Measurements from ENCODE around the gene FOXP1.
A peak's percentile ranks its signal among the peaks of the same experiment; 100 is the strongest.

FOXP1 gene

DNA sequence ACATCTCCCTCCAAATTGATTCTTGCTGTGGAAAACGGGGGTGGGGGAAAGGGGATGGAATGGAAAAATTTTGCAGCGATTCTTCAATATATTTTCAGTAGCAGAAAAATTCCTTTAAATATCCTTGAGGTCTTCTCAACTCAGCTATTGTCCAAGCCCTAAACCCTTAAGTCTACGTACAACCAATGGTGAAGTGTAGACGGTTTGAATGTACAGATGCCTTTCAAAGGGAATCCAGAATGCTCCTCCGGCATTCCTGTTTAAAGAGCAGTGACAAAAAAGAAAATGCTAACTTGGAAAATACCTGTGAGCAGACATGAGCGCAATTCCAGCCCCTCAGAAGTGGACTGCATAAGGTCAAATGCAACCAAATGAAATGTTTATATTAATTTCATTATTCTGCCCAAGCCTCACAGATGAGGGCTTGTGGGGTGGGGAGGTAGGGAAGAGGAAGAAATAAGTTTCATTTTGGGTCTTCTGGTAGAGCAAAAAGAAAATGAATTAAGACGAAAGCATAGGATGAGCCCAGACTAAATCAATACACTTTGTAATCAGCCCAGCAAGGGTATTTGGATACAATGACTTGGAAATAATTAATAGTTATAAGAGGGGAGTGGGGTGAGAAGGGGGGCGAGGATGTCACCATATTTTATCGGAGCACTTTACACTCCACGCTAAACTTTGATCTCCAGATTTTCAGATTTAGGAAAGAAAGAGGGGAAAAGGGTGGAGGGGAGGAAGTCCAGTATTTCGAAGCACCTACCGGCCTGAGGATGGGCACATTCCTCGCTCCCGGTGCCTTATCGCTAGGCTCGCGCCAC is 2.7 kb downstream of the FOXP1 start:
- peaks cover 29% of the 10 kb centered on the region for H3K4me1 ChIP-seq (ENCODE audit: control insufficient read depth, insufficient read depth, low read length, unreplicated experiment)

DNA sequence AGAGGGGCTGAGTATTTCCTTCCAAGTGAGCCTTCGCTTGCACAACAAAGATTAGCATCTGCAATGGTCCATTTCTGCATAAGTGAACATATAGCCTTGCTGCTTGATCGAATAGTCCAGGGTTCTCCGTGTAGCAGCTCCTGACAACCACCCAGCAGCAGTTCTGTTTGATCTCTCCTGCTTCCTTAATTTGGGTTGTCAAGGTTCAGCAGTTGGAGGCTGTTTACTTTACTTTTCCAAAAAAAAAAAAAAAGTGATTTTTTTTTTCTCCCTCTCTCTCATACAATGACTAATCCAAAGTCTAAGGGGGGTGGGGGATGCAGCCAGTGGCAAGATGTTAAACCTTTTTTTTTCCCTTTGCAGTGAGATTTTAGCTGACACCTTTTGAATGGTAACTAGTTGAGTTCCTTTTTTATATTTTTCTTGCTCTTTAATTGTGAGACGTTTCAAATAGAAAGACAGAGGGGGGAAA is 3.6 kb downstream of the FOXP1 start:
- Histone ChIP-seq H3K79me2 (ENCODE audit: control insufficient read depth, insufficient read depth, low read length, unreplicated experiment) (peaks cover 53% of the 10 kb centered on the region), H3K27me3 (ENCODE audit: insufficient read depth, low read length) (no peaks in the 10 kb centered on the region), H3K27ac (ENCODE audit: low read depth, low read length) (no peak overlapping the region), H3K36me3 (ENCODE audit: insufficient read depth, low read length) (no peaks in the 10 kb centered on the region), H3K4me1 (ENCODE audit: control insufficient read depth, insufficient read depth, low read length, unreplicated experiment) (peaks cover 20% of the 10 kb centered on the region), H3K4me3 (ENCODE audit: low read depth, low read length) (peak overlapping the region; percentile 88), H2AFZ (ENCODE audit: low read length, unreplicated experiment) (no peak overlapping the region)

More for the DNA sequence above, 2.7 kb downstream of the FOXP1 start:
- Histone ChIP-seq H3K79me2 (ENCODE audit: control insufficient read depth, insufficient read depth, low read length, unreplicated experiment) (peaks cover 49% of the 10 kb centered on the region), H3K4me3 (ENCODE audit: low read depth, low read length) (peak overlapping the region; percentile 88), H2AFZ (ENCODE audit: low read length, unreplicated experiment) (peak overlapping the region; percentile 82), H3K27ac (ENCODE audit: low read depth, low read length) (peak overlapping the region; percentile 9; the same call in 1 of the 2 replicates), H3K36me3 (ENCODE audit: insufficient read depth, low read length) (no peaks in the 10 kb centered on the region), H3K27me3 (ENCODE audit: insufficient read depth, low read length) (no peaks in the 10 kb centered on the region)

DNA sequence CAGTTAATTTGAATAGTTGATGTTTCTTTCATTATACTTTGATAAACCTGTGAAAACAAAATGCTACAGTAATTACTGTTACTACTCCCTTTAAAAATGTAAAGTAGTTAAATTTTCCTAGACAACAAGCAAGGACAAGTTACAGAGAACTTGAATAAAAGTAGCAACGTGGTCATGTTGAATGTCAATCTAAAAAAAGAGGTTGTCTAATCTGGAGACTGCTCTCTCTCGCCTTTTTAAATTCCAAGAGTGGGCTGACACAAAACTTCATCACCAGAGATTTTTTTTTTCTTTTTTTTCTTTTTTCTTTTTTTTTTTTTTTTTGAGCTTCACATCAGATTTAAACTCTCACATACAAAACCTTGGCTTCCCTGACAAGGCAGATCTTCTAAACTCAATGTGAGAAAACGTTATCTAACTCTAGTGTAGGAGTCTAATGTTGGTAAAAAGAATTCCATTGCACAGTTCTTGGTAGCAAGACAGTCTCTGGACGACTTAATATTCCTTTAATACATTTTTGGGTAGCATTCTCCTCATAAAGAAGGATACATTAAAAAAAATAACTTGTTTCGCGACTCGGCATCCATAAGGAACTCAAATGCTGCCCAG is 4.1 kb downstream of the FOXP1 start:
- no peaks in the 10 kb centered on the region for H3K36me3 ChIP-seq (ENCODE audit: insufficient read depth, low read length)
- peaks cover 20% of the 10 kb centered on the region for H3K4me1 ChIP-seq (ENCODE audit: control insufficient read depth, insufficient read depth, low read length, unreplicated experiment)
- peaks cover 53% of the 10 kb centered on the region for H3K79me2 ChIP-seq (ENCODE audit: control insufficient read depth, insufficient read depth, low read length, unreplicated experiment)
- no peak overlapping the region for H3K27ac ChIP-seq (ENCODE audit: low read depth, low read length)
- H2AFZ ChIP-seq (ENCODE audit: low read length, unreplicated experiment), result peak overlapping the region; percentile 55
- H3K4me3 ChIP-seq (ENCODE audit: low read depth, low read length), result peak overlapping the region; percentile 37
- H3K27me3 ChIP-seq (ENCODE audit: insufficient read depth, low read length), result no peaks in the 10 kb centered on the region

DNA sequence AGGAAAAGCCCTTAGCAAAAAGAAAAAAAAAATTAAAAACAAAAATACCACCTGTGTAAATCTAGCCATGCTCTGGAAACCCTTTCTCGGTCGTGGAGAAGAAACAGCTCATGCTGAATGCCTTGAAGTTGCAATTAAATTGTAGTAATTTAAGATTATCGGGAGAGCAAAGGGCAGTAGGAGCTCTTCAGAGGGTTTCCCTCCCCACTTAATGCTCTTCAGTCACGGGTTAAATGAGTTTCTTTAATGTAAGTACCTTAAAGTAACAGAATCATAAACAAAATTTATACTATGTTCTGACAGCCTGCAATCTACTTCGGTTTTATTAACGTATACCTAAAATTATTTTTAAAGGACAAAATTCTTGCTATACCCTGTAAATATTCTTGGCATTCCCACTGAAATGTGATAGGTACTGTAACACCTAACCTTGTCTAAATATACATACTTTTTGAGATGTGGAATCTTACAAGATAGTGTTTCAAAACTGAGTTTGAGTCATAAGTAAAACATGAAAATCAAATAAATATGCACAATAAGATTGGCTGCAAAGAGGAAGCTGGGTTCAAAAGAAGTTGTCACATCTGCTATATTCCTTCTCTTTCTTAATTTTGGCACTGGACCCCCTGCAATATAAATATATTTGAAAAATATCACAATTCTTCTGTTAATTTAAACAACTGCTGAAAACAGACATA is 5.3 kb downstream of the FOXP1 start:
- Histone ChIP-seq H2AFZ (ENCODE audit: low read length, unreplicated experiment) (no peak overlapping the region), H3K4me1 (ENCODE audit: control insufficient read depth, insufficient read depth, low read length, unreplicated experiment) (peaks cover 20% of the 10 kb centered on the region), H3K36me3 (ENCODE audit: insufficient read depth, low read length) (no peaks in the 10 kb centered on the region), H3K4me3 (ENCODE audit: low read depth, low read length) (peak overlapping the region; percentile 7; the same call in 1 of the 2 replicates), H3K27ac (ENCODE audit: low read depth, low read length) (no peak overlapping the region), H3K27me3 (ENCODE audit: insufficient read depth, low read length) (no peaks in the 10 kb centered on the region), H3K79me2 (ENCODE audit: control insufficient read depth, insufficient read depth, low read length, unreplicated experiment) (peaks cover 53% of the 10 kb centered on the region)

DNA sequence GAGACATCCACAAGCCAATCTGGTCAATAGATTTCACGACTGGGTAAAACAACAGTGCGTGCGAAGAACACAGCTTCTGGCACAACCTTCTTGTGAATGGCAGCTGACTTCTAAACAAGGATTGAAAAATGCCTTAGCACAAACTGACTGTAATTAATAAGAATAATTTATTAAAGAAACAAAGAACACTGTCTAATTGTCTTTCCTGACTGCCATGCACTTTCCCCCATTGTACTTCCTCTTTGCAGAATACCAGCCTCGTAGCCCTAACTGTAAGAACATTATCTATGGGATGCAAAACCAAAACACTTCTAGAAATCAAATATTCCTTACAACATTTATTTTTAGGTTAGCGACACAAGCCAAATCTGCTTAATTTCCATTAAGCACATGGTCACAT is 6.5 kb downstream of the FOXP1 start:
- Histone ChIP-seq H3K27me3 (ENCODE audit: insufficient read depth, low read length) (no peaks in the 10 kb centered on the region), H3K4me1 (ENCODE audit: control insufficient read depth, insufficient read depth, low read length, unreplicated experiment) (peaks cover 20% of the 10 kb centered on the region), H3K4me3 (ENCODE audit: low read depth, low read length) (no peak overlapping the region), H3K27ac (ENCODE audit: low read depth, low read length) (no peak overlapping the region), H3K79me2 (ENCODE audit: control insufficient read depth, insufficient read depth, low read length, unreplicated experiment) (peaks cover 45% of the 10 kb centered on the region), H3K36me3 (ENCODE audit: insufficient read depth, low read length) (no peaks in the 10 kb centered on the region), H2AFZ (ENCODE audit: low read length, unreplicated experiment) (no peak overlapping the region)

DNA sequence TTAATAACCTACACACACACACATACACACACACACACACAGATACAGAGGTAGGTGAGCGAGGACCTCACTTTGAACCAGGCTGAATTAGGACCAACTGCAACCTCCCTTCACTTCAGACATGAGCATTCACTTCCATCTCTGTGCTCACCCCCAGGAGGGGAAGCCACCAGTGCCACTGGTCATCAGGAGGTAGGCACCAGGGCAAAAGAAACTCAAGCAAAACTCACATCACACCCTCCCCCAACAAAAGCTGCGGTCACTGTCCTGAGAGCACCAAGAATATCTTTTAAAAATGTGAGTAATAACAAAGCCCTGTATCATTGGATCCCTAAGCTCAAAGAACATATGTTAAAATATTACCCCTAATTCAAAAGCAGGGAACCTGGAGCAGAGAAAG is 8.1 kb downstream of the FOXP1 start:
- Histone ChIP-seq H3K27me3 (ENCODE audit: insufficient read depth, low read length) (no peaks in the 10 kb centered on the region), H3K4me3 (ENCODE audit: low read depth, low read length) (no peak overlapping the region), H3K4me1 (ENCODE audit: control insufficient read depth, insufficient read depth, low read length, unreplicated experiment) (peaks cover 18% of the 10 kb centered on the region), H3K36me3 (ENCODE audit: insufficient read depth, low read length) (no peaks in the 10 kb centered on the region), H2AFZ (ENCODE audit: low read length, unreplicated experiment) (no peak overlapping the region), H3K27ac (ENCODE audit: low read depth, low read length) (no peak overlapping the region), H3K79me2 (ENCODE audit: control insufficient read depth, insufficient read depth, low read length, unreplicated experiment) (peaks cover 30% of the 10 kb centered on the region)

DNA sequence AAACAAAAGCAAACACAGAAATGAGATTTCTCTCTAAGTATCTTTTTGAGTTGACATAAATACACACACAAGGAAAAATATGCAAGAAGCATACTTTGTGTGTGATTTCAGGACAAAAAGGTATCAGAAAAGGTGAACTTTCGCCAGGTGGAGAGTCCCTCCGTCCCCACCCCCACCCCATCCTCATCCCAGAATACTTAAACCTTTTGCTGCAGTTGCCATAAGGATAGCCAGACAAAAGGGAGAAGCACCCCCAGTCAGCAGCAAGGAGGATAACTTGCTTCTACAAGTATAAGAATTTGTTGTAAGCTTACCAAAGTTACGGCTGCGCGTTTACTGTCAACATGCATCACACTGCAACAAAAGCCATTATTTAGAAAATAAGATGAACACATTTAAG is 10.3 kb downstream of the FOXP1 start:
- Histone ChIP-seq H3K4me1 (ENCODE audit: control insufficient read depth, insufficient read depth, low read length, unreplicated experiment) (peaks cover 3% of the 10 kb centered on the region), H3K36me3 (ENCODE audit: insufficient read depth, low read length) (no peaks in the 10 kb centered on the region), H3K27ac (ENCODE audit: low read depth, low read length) (no peak overlapping the region), H2AFZ (ENCODE audit: low read length, unreplicated experiment) (no peak overlapping the region), H3K79me2 (ENCODE audit: control insufficient read depth, insufficient read depth, low read length, unreplicated experiment) (peaks cover 13% of the 10 kb centered on the region), H3K27me3 (ENCODE audit: insufficient read depth, low read length) (no peaks in the 10 kb centered on the region), H3K4me3 (ENCODE audit: low read depth, low read length) (no peak overlapping the region)

DNA sequence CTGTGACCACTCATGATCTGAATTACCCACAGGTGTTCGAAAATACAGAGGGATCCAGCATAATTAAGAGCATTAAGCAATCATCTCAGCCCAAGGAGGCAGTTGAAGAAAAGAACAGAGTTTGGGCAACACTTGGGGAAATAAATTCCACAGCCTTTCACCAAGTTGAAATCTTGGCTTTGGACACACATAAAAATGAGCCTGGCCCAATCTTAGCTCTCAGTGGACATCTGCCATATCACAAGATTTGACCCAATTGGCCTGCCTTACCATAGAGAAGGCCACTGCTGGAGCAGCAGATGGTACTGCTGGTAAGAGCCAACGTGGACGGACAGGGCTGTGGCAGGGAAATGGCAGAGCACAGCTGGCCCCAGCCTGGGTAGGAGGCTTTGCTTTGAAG is 13.0 kb downstream of the FOXP1 start:
- Histone ChIP-seq H3K27me3 (ENCODE audit: insufficient read depth, low read length) (no peaks in the 10 kb centered on the region), H3K4me1 (ENCODE audit: control insufficient read depth, insufficient read depth, low read length, unreplicated experiment) (no peaks in the 10 kb centered on the region), H3K36me3 (ENCODE audit: insufficient read depth, low read length) (no peaks in the 10 kb centered on the region; the same call in 1 of the 2 replicates), H2AFZ (ENCODE audit: low read length, unreplicated experiment) (no peak overlapping the region), H3K79me2 (ENCODE audit: control insufficient read depth, insufficient read depth, low read length, unreplicated experiment) (peaks cover 4% of the 10 kb centered on the region), H3K4me3 (ENCODE audit: low read depth, low read length) (no peak overlapping the region), H3K27ac (ENCODE audit: low read depth, low read length) (no peak overlapping the region)

DNA sequence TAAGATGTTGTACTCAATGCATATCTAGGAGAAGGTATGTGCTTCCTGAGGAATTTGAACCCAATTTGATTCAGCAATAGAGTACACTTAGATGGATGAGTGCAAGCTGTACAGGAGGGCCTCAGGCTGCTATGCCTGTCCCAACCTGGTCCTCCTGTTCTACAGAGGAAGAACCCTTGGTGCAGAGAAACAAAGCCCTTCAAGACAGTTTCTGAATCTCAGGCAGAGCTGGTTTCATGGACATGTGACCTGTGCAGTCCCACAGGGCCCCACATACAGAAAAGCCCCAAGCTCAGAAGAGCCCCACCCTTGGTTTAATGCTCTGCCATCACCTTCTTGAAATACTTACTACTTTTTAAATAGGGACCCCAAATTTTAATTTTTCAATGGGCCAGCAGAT is 15.3 kb downstream of the FOXP1 start:
- Histone ChIP-seq H3K27me3 (ENCODE audit: insufficient read depth, low read length) (no peaks in the 10 kb centered on the region), H3K4me1 (ENCODE audit: control insufficient read depth, insufficient read depth, low read length, unreplicated experiment) (no peaks in the 10 kb centered on the region), H2AFZ (ENCODE audit: low read length, unreplicated experiment) (no peak overlapping the region), H3K79me2 (ENCODE audit: control insufficient read depth, insufficient read depth, low read length, unreplicated experiment) (peaks cover 2% of the 10 kb centered on the region), H3K36me3 (ENCODE audit: insufficient read depth, low read length) (peaks cover 3% of the 10 kb centered on the region; the same call in 1 of the 2 replicates), H3K4me3 (ENCODE audit: low read depth, low read length) (no peak overlapping the region), H3K27ac (ENCODE audit: low read depth, low read length) (no peak overlapping the region)

DNA sequence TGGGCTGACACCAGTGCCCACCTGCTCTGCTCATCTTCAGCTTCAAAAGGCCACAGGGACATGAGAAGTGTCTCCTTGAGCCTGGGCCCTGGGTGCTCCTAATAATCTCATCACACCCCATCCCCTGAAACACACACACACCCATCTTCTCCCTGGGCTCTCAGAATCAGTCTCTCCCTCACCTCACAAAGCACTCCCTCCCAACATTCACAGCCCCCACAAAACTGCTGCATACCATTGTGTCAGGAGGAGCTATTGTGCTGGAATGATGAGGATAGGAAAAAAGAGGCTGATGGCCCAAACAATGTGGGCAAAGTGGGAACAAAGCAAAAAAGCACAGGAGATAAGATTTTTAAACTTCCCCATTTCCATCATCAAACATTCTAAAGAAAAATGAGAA is 16.8 kb downstream of the FOXP1 start:
- Histone ChIP-seq H3K4me3 (ENCODE audit: low read depth, low read length) (no peak overlapping the region), H3K4me1 (ENCODE audit: control insufficient read depth, insufficient read depth, low read length, unreplicated experiment) (no peaks in the 10 kb centered on the region), H3K27ac (ENCODE audit: low read depth, low read length) (no peak overlapping the region), H3K79me2 (ENCODE audit: control insufficient read depth, insufficient read depth, low read length, unreplicated experiment) (peaks cover 2% of the 10 kb centered on the region), H2AFZ (ENCODE audit: low read length, unreplicated experiment) (no peak overlapping the region), H3K36me3 (ENCODE audit: insufficient read depth, low read length) (peaks cover 3% of the 10 kb centered on the region; the same call in 1 of the 2 replicates), H3K27me3 (ENCODE audit: insufficient read depth, low read length) (no peaks in the 10 kb centered on the region)
